ENCODE data around the gene PRMT7.

DNA sequence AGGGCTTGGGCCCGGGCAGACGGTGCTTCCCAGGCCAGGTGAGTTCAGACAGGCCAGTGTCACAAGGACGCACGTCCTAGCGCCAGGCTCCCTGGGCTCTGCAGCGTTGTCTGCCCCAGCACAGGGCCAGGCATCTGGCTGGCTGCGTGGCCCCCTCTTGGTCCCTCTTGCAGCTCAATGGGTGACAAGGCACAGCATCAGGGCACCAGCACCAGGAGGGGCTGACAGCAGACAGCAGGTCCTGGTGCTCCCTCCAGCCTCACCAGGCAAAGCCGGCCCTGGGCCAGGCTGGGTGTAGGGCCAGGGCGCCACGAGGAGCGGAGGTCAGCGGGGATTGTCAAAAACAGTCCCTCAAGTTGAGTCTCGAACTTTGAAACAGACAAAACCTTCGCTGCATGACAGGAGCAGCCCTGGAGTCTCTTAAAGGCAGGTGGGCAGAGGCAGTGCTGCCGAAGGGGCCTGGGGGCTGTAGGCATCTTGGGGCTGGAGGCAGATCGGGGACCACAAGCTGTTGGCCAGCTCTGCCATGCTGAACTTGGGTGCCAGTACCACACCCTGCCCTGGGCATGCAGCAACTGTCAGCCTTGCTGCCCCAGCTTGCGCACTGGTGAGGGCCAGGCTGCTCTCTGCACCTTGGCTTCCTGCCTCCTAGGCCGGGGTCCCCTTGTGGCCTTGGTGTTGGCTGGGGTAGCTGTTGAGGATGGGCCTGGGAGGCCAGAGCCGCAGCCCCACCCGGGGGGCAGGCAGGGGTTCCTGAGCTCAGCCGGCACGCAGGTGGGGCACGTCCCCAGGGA is 48.8 kb downstream of the PRMT7 start:
- TF ChIP-seq CTCF (IDR thresholded peaks at IDR 0.05) = no peak
- TF ChIP-seq EZH2 (IDR thresholded peaks at IDR 0.05; ENCODE audit: borderline replicate concordance, insufficient read depth, low read depth, low read length, poor library complexity, severe bottlenecking) = no peak
